Fibroblast of lung (primary cell): Measurements from ENCODE around the gene PMS1. TPM values are rescaled to one million over a fixed set of nuclear protein-coding genes. Genes with fewer than 3 reads are reported as not detected.
"Not testable (repeated sequence)": the region's sequence is repeated elsewhere in the genome, so short reads cannot be mapped to it uniquely, and the experiment has no call there.

ENCODE experiments used
- DNase-seq, 2 donors: peaks; one replicate each; pipeline versions ENCODE4 v3.0.0 to v3.0.0-alpha.2; 2010; ENCODE audit warnings: low read depth in 2 of 2
- H2AFZ ChIP-seq: 2 replicates; pipeline ENCODE4 v1.5.1; 2012; ENCODE audit warnings: low read length, control low read depth, inconsistent platforms
- H3K27ac ChIP-seq: 2 replicates; pipeline ENCODE4 v1.5.1; 2011; ENCODE audit warnings: low read length, control low read depth; ENCODE audit not compliant: insufficient read depth
- H3K27me3 ChIP-seq: 2 replicates; pipeline ENCODE4 v1.5.1; 2011; ENCODE audit warnings: mild to moderate bottlenecking, low read length; ENCODE audit not compliant: control insufficient read depth, insufficient read depth
- H3K36me3 ChIP-seq: 2 replicates; pipeline ENCODE4 v1.5.1; 2011; ENCODE audit warnings: low read length; ENCODE audit not compliant: control insufficient read depth, insufficient read depth
- H3K4me1 ChIP-seq: 2 replicates; pipeline ENCODE4 v1.5.1; 2011; ENCODE audit warnings: low read length; ENCODE audit not compliant: control insufficient read depth, insufficient read depth; ENCODE audit errors: extremely low read depth
- H3K4me2 ChIP-seq: 2 replicates; pipeline ENCODE4 v1.5.1; 2011; ENCODE audit warnings: low read length, control low read depth; ENCODE audit not compliant: insufficient read depth; ENCODE audit errors: extremely low read depth
- H3K4me3 ChIP-seq, 4 experiments: fragments of 200-600 bp in 1 of 4; sonication (generic) in 1 of 4; replicated peaks in 1 of 4; 2 replicates each; pipeline ENCODE4 v1.5.1; 2011 to 2016; ENCODE audit warnings: low read length in 4 of 4, low read depth in 3 of 4, mild to moderate bottlenecking in 3 of 4, control low read depth in 2 of 4, inconsistent platforms in 1 of 4, mixed read lengths in 1 of 4; ENCODE audit not compliant: insufficient read depth in 1 of 4; ENCODE audit errors: control extremely low read depth in 1 of 4
- H3K79me2 ChIP-seq: 2 replicates; pipeline ENCODE4 v1.5.1; 2012; ENCODE audit warnings: mild to moderate bottlenecking, low read length, inconsistent platforms; ENCODE audit not compliant: control insufficient read depth, insufficient read depth
- H3K9ac ChIP-seq: 2 replicates; pipeline ENCODE4 v1.5.1; 2011; ENCODE audit warnings: mild to moderate bottlenecking, low read length, control low read depth; ENCODE audit not compliant: insufficient read depth
- H3K9me3 ChIP-seq: 2 replicates; pipeline ENCODE4 v1.5.1; 2012; ENCODE audit warnings: low read depth, low read length; ENCODE audit not compliant: control insufficient read depth, insufficient read depth
- H4K20me1 ChIP-seq: 2 replicates; pipeline ENCODE4 v1.5.1; 2011; ENCODE audit warnings: low read length; ENCODE audit not compliant: control insufficient read depth, insufficient read depth; ENCODE audit errors: extremely low read depth
- EZH2 ChIP-seq: IDR thresholded peaks from 2 replicates; pipeline ENCODE4 v1.5.1; 2012; ENCODE audit warnings: low read length, control low read depth, mild to moderate bottlenecking; ENCODE audit errors: missing control alignments
- polyA minus RNA-seq: library from RNA; depleted of rRNA, polyadenylated mRNA; stranded (reverse); fragments of >200 nt; gene quantifications from 2 replicates; pipeline ENCODE4 v1.2.3, GENCODE V29; 2011; ENCODE audit warnings: low replicate concordance
- polyA plus RNA-seq, 2 donors: library from polyadenylated mRNA; depleted of rRNA in 1 of 2; stranded (reverse) in 1 of 2; unstranded in 1 of 2; fragments of >200 nt; gene quantifications; 2 replicates each; pipeline ENCODE4 v1.2.1, GENCODE V29; 2011 to 2012; ENCODE audit warnings: missing spikeins in 1 of 2
- total RNA-seq: library from RNA; depleted of rRNA; stranded (reverse); fragments of >200 nt; gene quantifications from 2 replicates; pipeline ENCODE4 v1.2.1, GENCODE V29; 2014
- TF ChIP-seq, protein P1 (sequence below), 2 donors: IDR thresholded peaks in 1 of 2; conservative IDR thresholded peaks in 1 of 2; 1 replicate in 1 of 2; 2 replicates in 1 of 2; pipeline ENCODE4 v1.5.1; 2011 to 2012; ENCODE audit warnings: low read length in 2 of 2, control low read depth in 1 of 2, inconsistent platforms in 1 of 2, low read depth in 1 of 2, mild to moderate bottlenecking in 1 of 2

The PMS1 gene
- total RNA-seq (34.2 and 41.0 TPM in 2 replicates), polyA plus RNA-seq (15.3 and 15.7 TPM in 2 replicates), polyA minus RNA-seq (3.8 and 9.9 TPM in 2 replicates)
- polyA plus RNA-seq (2012): 11.9 and 13.9 TPM in 2 replicates

DNA sequence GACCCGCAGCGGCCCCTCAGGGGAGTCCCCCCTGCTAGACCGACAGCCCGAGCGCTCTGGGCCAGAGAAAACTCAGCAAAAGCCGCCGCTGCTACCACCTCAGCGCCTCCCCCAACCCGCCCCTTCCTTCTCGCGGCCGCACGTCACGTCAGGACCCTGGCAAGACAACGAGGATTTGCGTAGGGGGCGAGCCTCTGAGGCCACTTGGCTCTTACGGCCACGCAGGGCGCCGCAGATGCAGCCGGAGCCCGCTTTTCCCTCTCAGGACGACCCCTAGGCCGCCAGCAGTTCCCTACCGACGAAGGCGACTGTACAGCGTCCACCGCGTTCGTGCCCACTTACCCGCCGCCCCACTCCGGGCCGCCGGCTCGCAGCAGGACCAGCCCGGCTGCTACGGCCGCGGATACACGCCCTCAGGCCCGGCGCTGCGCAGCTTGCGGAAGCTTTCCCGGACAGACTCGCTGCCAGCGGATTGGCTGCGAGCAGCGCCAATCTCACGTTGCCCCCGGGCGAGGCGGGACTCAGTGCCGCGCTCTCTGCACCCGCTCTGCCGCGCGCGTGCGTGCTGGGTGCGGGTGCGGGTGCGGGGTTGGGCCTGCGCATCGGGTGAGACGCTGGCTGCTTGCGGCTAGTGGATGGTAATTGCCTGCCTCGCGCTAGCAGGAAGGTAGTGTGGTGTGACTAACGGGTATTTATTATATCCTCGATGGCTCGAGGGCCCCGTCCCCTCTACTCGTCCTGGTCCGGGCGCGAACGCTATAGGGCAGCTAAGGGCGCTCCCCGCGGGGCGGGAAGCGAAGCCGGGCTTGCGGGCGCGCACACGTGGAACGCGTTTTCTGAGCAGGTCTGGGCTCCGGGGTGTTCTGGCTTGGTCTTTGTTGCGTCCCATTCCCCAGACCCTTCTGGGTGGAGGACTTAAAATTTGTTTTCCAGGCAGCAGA, at the start of gene PMS1, which contains the start of gene ORMDL1:
Gene PMS1 (plus strand): TSS at position 524 of the 941 bp plus-strand sequence. CDS start 7,360 bp downstream, outside the sequence.
Gene ORMDL1 (minus strand): TSS at position 413 of the 941 bp plus-strand sequence. CDS start 1,744 bp downstream, outside the sequence.
- H3K36me3 ChIP-seq: peaks cover 2% of the 10 kb centered on the region
- H4K20me1 ChIP-seq: no peaks in the 10 kb centered on the region
- H3K27me3 ChIP-seq: no peaks in the 10 kb centered on the region
- TF ChIP-seq, protein P1, sequence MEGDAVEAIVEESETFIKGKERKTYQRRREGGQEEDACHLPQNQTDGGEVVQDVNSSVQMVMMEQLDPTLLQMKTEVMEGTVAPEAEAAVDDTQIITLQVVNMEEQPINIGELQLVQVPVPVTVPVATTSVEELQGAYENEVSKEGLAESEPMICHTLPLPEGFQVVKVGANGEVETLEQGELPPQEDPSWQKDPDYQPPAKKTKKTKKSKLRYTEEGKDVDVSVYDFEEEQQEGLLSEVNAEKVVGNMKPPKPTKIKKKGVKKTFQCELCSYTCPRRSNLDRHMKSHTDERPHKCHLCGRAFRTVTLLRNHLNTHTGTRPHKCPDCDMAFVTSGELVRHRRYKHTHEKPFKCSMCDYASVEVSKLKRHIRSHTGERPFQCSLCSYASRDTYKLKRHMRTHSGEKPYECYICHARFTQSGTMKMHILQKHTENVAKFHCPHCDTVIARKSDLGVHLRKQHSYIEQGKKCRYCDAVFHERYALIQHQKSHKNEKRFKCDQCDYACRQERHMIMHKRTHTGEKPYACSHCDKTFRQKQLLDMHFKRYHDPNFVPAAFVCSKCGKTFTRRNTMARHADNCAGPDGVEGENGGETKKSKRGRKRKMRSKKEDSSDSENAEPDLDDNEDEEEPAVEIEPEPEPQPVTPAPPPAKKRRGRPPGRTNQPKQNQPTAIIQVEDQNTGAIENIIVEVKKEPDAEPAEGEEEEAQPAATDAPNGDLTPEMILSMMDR (conservative IDR thresholded peaks at IDR 0.05 in 1 of 2, IDR thresholded peaks at IDR 0.05 in 1 of 2; ENCODE audit: low read depth in 1 of 2, low read length in 2 of 2): no peak
- no peaks in the 10 kb centered on the region for H3K9me3 ChIP-seq
- peaks cover 72% of the 10 kb centered on the region for H3K79me2 ChIP-seq
- peak within 1 kb of the TSS; percentile 89 for H3K9ac ChIP-seq
- H3K4me1 ChIP-seq: no peaks in the 10 kb centered on the region
- peak within 1 kb of the TSS; percentile 86 for H3K4me2 ChIP-seq
- peak within 1 kb of the TSS; percentile 95 for H3K27ac ChIP-seq
- peak; percentile 96 for DNase-seq
- peak within 1 kb of the TSS; percentile 73 to 97 (median 93) for H3K4me3 ChIP-seq
- H2AFZ ChIP-seq: peak within 1 kb of the TSS; percentile 94

DNA sequence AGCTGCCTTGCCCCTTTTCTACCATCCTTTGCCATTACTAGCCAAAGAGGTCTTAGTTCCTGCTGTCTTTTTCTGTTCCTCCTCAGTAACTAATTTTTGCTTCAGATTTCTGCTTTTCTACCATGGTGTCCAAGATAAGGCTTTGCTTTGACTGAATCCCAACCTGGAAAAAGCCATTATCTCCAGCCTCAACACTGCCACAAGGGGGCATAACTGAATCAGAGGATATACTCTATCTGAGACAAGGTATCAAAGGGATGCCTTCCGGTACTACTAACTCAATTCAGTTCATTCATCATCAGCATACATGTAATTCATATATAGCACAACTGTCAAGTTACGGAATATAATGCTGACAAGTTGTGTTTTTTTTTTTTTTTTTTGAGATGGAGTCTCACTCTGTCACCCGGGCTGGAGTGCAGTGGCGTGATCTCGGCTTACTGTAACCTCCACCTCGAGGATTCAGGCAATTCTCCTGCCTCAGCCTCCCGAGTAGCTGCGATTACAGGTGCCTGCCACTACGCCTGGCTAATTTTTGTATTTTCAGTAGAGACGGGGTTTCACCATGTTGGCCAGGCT, 33.1 kb upstream of the PMS1 start:
- DNase-seq: peak; percentile 7 to 38
- TF ChIP-seq, protein P1 (conservative IDR thresholded peaks at IDR 0.05 in 1 of 2, IDR thresholded peaks at IDR 0.05 in 1 of 2; ENCODE audit: low read depth in 1 of 2, low read length in 2 of 2): peak; percentile 67 to 78
- TF ChIP-seq EZH2: no peak
- Histone ChIP-seq H3K4me3 (no peak overlapping the region), H3K9me3 (no peaks in the 10 kb centered on the region), H2AFZ (no peak overlapping the region), H3K4me1 (no peaks in the 10 kb centered on the region), H3K27ac (no peak overlapping the region), H3K27me3 (no peaks in the 10 kb centered on the region), H3K4me2 (no peak overlapping the region), H3K79me2 (no peaks in the 10 kb centered on the region), H3K36me3 (no peaks in the 10 kb centered on the region), H4K20me1 (no peaks in the 10 kb centered on the region), H3K9ac (no peak overlapping the region)

DNA sequence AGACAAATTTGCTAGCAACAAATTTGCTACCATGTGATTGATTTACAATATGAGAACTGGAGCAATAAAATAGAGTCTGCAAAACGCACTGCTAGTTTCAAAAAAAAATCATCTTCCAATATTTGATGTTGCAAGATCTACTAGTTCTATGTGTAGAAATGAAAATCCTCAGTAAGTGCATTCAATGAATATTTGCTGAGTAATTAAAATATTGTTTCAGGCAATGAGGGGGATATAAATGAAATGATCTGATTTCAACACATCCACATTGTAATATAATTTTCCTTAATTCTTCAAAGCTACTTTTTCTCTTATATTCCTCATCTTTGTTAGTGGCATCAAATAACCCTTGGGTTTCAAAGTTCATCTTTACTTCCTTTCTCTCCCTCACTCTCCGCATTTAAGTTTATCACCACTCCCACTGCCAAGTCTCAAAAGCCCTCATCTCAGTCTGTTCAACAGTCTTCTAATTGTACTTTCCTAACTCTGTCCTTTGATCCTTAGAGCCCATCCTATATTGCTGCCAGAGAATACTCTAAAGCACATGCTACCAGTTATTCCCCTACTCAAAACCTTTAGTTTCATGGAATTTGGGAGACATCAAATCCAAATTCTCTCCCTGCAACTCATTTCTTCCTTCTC, 27.8 kb upstream of the PMS1 start:
- Histone ChIP-seq H3K9ac (no peak overlapping the region), H3K4me1 (no peaks in the 10 kb centered on the region), H2AFZ (no peak overlapping the region), H4K20me1 (no peaks in the 10 kb centered on the region), H3K79me2 (no peaks in the 10 kb centered on the region), H3K27ac (no peak overlapping the region), H3K4me3 (no peak overlapping the region), H3K9me3 (no peaks in the 10 kb centered on the region), H3K27me3 (no peaks in the 10 kb centered on the region), H3K4me2 (no peak overlapping the region), H3K36me3 (no peaks in the 10 kb centered on the region)
- DNase-seq: no peak
- no peak for TF ChIP-seq EZH2
- TF ChIP-seq, protein P1 (conservative IDR thresholded peaks at IDR 0.05 in 1 of 2, IDR thresholded peaks at IDR 0.05 in 1 of 2; ENCODE audit: low read depth in 1 of 2, low read length in 2 of 2): no peak

DNA sequence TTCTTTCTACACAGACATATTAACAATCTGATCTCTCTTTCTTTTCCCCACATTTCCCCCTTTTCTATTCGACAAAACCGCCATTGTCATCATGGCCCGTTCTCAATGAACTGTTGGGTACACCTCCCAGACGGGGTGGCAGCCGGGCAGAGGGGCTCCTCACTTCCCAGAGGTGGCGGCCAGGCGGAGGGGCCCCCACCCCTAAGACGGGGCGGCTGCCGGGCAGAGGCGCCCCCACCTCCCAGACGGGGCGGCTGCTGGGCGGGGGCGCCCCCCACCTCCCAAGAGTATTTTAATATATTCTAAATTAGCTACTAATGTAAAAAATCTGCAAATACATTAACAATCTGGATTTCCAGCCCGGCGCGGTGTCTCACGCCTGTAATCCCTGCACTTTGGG, 24.1 kb upstream of the PMS1 start:
- H3K36me3 ChIP-seq, H3K4me1 ChIP-seq, H3K4me3 ChIP-seq, H3K27me3 ChIP-seq, DNase-seq, H3K79me2 ChIP-seq, H3K9me3 ChIP-seq, H2AFZ ChIP-seq, H4K20me1 ChIP-seq, H3K4me2 ChIP-seq, H3K27ac ChIP-seq, H3K9ac ChIP-seq: not testable (repeated sequence)
